ENCODE measurements around the gene CAPN1. TPM values are rescaled to one million over a fixed set of nuclear protein-coding genes. Genes with fewer than 3 reads are reported as not detected.
A peak's percentile ranks its signal among the peaks of the same experiment; 100 is the strongest.

The CAPN1 gene
- total and polyA plus RNA-seq, 2 of the 13 experiments (the other 11 are each of a cell fraction or from before 2014, with no cell fraction given): 57.3 to 82.6 TPM

- no peak overlapping the region for H3K27ac ChIP-seq (ENCODE audit: extremely low read length, insufficient read depth, low read length)
- no peaks in the 10 kb centered on the region for H3K36me3 ChIP-seq (replicated peaks in 1 of 2; ENCODE audit: control insufficient read depth in 1 of 2, insufficient read depth in 2 of 2, low read length in 2 of 2)
- intact Hi-C loops (cut with micrococcal nuclease; ENCODE audit: unreplicated experiment) (no loop called here), in situ Hi-C loops (cut with HindIII; ENCODE audit: extremely low pct_ligation_motif_present, low pct_unique_long_range_greater_than_20kb) (no loop called here)
- H3K4me1 ChIP-seq (ENCODE audit: insufficient read depth, low read length): peaks cover 19% of the 10 kb centered on the region
- H3K4me2 ChIP-seq (ENCODE audit: low read depth, low read length): peak overlapping the region; percentile 91
- TF ChIP-seq ZNF678 (CRISPR knock-in tag; IDR thresholded peaks at IDR 0.05) (no peak), ZBTB25 (CRISPR knock-in tag; IDR thresholded peaks at IDR 0.05) (no peak), ZNF770 (CRISPR knock-in tag; IDR thresholded peaks at IDR 0.05) (peak; percentile 71; the same call in 1 of the 2 replicates), ZNF543 (CRISPR knock-in tag; IDR thresholded peaks at IDR 0.05) (no peak), TAF15 (IDR thresholded peaks at IDR 0.05; ENCODE audit: low read depth, low read length, poor library complexity, severe bottlenecking) (no peak), ZHX2 (IDR thresholded peaks at IDR 0.05; ENCODE audit: low read depth) (no peak), ZHX2 (CRISPR knock-in tag; IDR thresholded peaks at IDR 0.05; ENCODE audit: borderline replicate concordance) (0 out of 2 replicates have a peak, but pooled peaks have one; percentile 6), ZFP90 (CRISPR knock-in tag; IDR thresholded peaks at IDR 0.05; ENCODE audit: borderline replicate concordance) (peak; percentile 73; the same call in 1 of the 2 replicates)
- no peak for FAIRE-seq
- ChIA-PET POLR2A (interaction anchor here (0.9 to 2.4 kb wide), 9 partner anchors 24 to 117 kb away, joined by 3 to 10 read pairs (median 6); partner anchors contain the start of genes CAPN1, CDC42EP2, DPF2 and FAU), CTCF (ENCODE audit: low intra/inter-chr PET ratio, low total read pairs) (interaction anchor here (1.0 to 2.2 kb wide), 4 partner anchors 22 to 89 kb away, joined by 3 to 20 read pairs (median 6); partner anchors contain the start of gene CDC42EP2)
- DNase-seq (ENCODE audit: low spot score): no peak
- no peaks in the 10 kb centered on the region for H3K79me2 ChIP-seq (ENCODE audit: insufficient read depth, low read length)
- peak overlapping the region; percentile 67; the same call in 1 of the 2 replicates for H3K9ac ChIP-seq (ENCODE audit: insufficient read depth, low read depth, low read length)
- peaks cover 0 to 8% of the 10 kb centered on the region in 2 experiments; a peak in 1 of 5 replicates for H3K27me3 ChIP-seq (ENCODE audit: control insufficient read depth in 1 of 2, insufficient read depth in 2 of 2, low read length in 2 of 2)
- peak overlapping the region; percentile 66 to 79 (median 66) for H3K4me3 ChIP-seq (replicated peaks in 1 of 3; ENCODE audit: insufficient read depth in 1 of 3, low read depth in 2 of 3, low read length in 3 of 3)
- BruUV-seq (replicated peaks): no TSS peak
- H4K20me1 ChIP-seq (ENCODE audit: insufficient read depth, low read length): no peaks in the 10 kb centered on the region
- ATAC-seq: no peak; the same call in 2 of the 3 replicates
- H2AFZ ChIP-seq (ENCODE audit: low read length): peak overlapping the region; percentile 59
- H3K9me3 ChIP-seq (ENCODE audit: low read length): no peaks in the 10 kb centered on the region
- 22% methylated on average over 6 of the region's 7 CpGs for WGBS (ENCODE audit: low lambda C conversion rate)
Observed at GRCh38 chr11:65226103-65226442, 44.3 kb downstream of the CAPN1 start.
